ENCODE measurements around the gene LRRC47.

The LRRC47 gene

GRCh38 chr1:3744646-3745045, 51.7 kb downstream of the LRRC47 start:
- CTCF ChIA-PET: interaction anchor here (1.7 kb wide), 1 partner anchor 20 kb away, joined by 3 read pairs; no protein-coding TSS in a partner anchor
- H3K4me3 ChIP-seq (ENCODE audit: low read depth, low read length): no peak overlapping the region
- no peak for TF ChIP-seq CTCF (IDR thresholded peaks at IDR 0.05; ENCODE audit: insufficient read depth, low read length, missing control alignments)
- no peak for DNase-seq (ENCODE audit: low read depth, low spot score)
- POLR2A ChIA-PET: no interaction called here

GRCh38 chr1:3743826-3744225, 52.5 kb downstream of the LRRC47 start:
- ChIA-PET CTCF (no interaction called here), POLR2A (no interaction called here)
- TF ChIP-seq CTCF (IDR thresholded peaks at IDR 0.05; ENCODE audit: insufficient read depth, low read length, missing control alignments): no peak
- no peak overlapping the region for H3K4me3 ChIP-seq (ENCODE audit: low read depth, low read length)
- DNase-seq (ENCODE audit: low read depth, low spot score): no peak

- ChIA-PET CTCF (interaction anchor here (1.1 kb wide), 1 partner anchor 36 kb away, joined by 3 read pairs; no protein-coding TSS in a partner anchor), POLR2A (no interaction called here)
- no peak overlapping the region for H3K4me3 ChIP-seq (ENCODE audit: low read depth, low read length)
Measured at GRCh38 chr1:3743421-3743820, 52.9 kb downstream of the LRRC47 start.

GRCh38 chr1:3742439-3743298, 53.6 kb downstream of the LRRC47 start:
- POLR2A ChIA-PET: no interaction called here
- CTCF ChIA-PET: interaction anchor here (1.1 kb wide), 1 partner anchor 37 kb away, joined by 3 read pairs; no protein-coding TSS in a partner anchor
- H3K4me3 ChIP-seq (ENCODE audit: low read depth, low read length): no peak overlapping the region
- TF ChIP-seq CTCF (IDR thresholded peaks at IDR 0.05; ENCODE audit: insufficient read depth, low read length, missing control alignments): no peak
- no peak for DNase-seq (ENCODE audit: low read depth, low spot score)

More at GRCh38 chr1:3743421-3743820, 52.9 kb downstream of the LRRC47 start:
- TF ChIP-seq CTCF (IDR thresholded peaks at IDR 0.05; ENCODE audit: insufficient read depth, low read length, missing control alignments): no peak
- no peak for DNase-seq (ENCODE audit: low read depth, low spot score)

GRCh38 chr1:3741566-3742438, 54.5 kb downstream of the LRRC47 start:
- no peak for TF ChIP-seq CTCF (IDR thresholded peaks at IDR 0.05; ENCODE audit: insufficient read depth, low read length, missing control alignments)
- ChIA-PET POLR2A (no interaction called here), CTCF (interaction anchor here (1.0 kb wide), 1 partner anchor 17 kb away, joined by 4 read pairs; no protein-coding TSS in a partner anchor)
- no peak overlapping the region for H3K4me3 ChIP-seq (ENCODE audit: low read depth, low read length)
- no peak for DNase-seq (ENCODE audit: low read depth, low spot score)

GRCh38 chr1:3740752-3741151, 55.5 kb downstream of the LRRC47 start:
- no peak overlapping the region for H3K4me3 ChIP-seq (ENCODE audit: low read depth, low read length)
- DNase-seq (ENCODE audit: low read depth, low spot score): no peak
- POLR2A ChIA-PET: no interaction called here
- TF ChIP-seq CTCF (IDR thresholded peaks at IDR 0.05; ENCODE audit: insufficient read depth, low read length, missing control alignments): no peak
- CTCF ChIA-PET: interaction anchor here (1.3 kb wide), 1 partner anchor 20 kb away, joined by 3 read pairs; no protein-coding TSS in a partner anchor

Data from AG04449 (cell line).